Activated CD4-positive, alpha-beta T cell treated with anti-CD3 and anti-CD28 coated beads, Interleukin-2, Interleukin-4, amounts not matched to agents 100 ng/mL and 50 ng/mL, durations not matched to agents 16 hours and 8 hours (primary cell): Measurements from ENCODE around the gene SMIM11.
"Not testable (repeated sequence)": the region's sequence is repeated elsewhere in the genome, so short reads cannot be mapped to it uniquely, and the experiment has no call there.

ENCODE experiments used
- DNase-seq: peaks from one replicate; pipeline ENCODE4 v3.0.0-alpha.2; 2020; ENCODE audit warnings: low spot score

The SMIM11 gene, protein sequence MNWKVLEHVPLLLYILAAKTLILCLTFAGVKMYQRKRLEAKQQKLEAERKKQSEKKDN

GRCh38 chr21:34374940-34375618 lies at the start of gene SMIM11:
Gene SMIM11, plus strand, starts transcription at chr21:34375507. Its CDS starts 3,998 bp downstream, at chr21:34379505.
- not testable (repeated sequence) for DNase-seq

- no peak for DNase-seq
These were observed 45.3 kb upstream of the SMIM11 start for GRCh38 chr21:34330055-34330454.

DNA sequence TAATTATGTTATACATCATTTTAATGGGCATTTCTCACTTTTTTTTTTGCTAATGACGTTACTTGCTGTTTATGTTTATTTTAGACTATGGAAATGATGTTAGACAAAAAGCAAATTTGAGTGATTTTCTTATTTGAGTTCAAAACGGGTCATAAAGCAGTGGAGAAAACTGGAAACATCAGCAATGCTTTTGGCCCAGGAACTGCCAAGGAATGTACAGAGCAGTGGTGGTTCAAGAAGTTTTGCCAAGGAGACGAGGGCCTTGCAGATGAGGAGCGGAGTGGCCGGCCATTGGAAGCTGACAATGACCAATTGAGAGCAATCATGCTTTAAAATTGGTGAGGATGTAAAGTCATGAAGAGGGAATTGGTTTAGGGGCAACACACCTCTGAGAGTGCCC lies 43.6 kb upstream of the SMIM11 start:
- no peak for DNase-seq

GRCh38 chr21:34332347-34332746 lies 43.0 kb upstream of the SMIM11 start:
- DNase-seq, result no peak

DNA sequence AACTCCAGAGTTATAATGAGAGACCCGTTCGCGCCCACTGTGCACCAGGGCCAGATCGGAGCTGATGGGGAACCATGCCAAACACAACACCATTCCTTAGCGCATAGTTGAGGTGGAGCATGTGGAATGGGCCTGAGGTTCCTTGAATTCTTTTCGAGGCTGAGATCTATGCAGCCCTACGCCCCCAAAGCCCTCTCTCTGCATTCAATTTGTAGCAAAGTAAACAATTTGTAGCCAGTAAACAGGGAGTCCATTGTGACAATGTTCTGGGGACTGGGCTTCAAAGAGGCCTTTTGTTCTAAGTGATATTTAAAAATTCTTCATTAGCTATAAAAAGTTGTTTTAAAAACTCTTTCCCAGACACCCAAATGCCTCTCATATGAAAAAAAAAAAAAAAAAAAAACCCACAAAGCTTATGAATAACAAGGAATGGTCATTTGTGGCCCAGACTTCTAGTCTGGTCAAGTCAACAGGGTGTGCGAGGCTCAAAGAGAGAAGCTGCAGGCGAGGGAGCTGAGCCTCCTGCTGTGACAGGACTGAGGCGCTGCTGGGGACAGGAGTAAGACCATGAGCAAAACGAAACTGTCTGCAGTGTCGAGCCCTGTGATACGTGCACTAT lies 42.1 kb upstream of the SMIM11 start:
- no peak for DNase-seq

GRCh38 chr21:34335316-34335715 lies 40.0 kb upstream of the SMIM11 start:
- DNase-seq, result no peak

GRCh38 chr21:34336245-34336644 lies 39.1 kb upstream of the SMIM11 start:
- no peak for DNase-seq

DNA sequence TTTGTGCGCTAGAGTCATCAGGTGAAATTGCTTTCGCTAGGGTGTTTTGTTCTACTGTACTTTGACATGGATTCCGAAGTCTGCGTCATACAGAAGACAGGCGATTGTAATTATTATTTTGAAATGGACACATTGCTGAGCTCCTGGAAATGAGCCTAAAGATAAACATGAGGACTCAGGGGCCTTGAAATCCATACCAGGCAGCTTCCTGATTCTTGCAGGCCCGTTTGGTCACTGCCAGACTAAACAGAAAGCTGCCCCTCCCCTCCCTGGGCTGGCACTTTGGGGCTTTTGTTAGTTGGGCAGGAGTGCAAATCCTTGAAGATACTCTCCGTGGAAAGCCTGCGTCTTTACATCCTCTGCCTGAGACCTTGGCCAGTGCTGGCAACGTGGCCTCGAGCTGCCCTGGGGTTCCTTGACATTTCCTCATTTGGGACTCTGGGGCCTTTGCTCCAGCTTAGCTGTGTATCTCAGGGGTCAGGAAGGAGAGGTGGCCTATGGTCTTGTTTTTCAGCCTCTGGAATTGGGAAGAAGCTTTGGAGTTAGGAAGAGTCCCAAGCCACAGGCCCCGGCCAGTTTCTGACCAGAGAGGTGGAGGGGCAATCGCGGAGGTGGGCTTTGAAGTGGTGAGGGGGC lies 38.4 kb upstream of the SMIM11 start:
- DNase-seq, result no peak

DNA sequence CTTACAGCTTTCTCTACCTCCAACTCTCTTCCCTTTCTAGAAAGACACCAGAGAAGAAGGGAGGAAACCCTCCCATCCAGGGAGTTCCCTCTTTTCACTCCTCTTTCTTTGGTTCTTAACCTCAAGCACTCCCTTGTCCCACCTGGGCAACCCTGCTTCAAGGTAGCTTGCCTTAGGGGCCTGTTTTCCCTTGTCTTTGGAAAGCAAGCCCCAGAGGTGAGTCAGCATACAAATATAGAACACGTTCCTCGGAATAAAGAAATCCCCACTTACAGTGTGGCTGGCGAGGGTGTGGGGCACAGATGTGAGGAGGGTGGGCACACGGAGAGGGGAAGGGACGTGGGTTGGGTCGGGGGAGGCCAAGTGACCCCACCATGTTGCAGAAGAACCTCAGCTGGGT lies 37.6 kb upstream of the SMIM11 start:
- DNase-seq, result no peak

GRCh38 chr21:34338226-34338625 lies 37.1 kb upstream of the SMIM11 start:
- no peak for DNase-seq

- DNase-seq, result no peak
These were observed 35.2 kb upstream of the SMIM11 start for GRCh38 chr21:34340061-34340460.

DNA sequence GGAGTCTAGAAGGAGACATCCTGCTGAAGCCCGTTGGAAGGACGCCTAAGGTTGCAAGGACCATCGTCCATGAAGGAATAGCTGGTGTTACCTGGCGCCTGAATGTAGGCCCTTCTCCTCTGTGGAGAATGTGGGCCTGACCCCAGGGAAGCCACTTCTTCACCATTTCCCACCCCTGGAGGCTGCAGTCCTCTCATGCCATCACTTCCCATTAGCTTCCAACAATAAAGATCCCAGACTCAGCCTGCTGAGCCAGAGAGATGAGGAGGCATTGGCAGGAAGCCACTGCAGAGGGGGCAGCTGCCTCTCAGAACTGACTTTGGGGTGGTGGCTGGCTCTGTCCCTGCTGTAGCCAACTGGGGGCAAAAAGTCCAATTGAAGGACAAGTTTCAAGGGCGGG lies 32.8 kb upstream of the SMIM11 start:
- DNase-seq, result no peak

GRCh38 chr21:34343347-34343746 lies 32.0 kb upstream of the SMIM11 start:
- DNase-seq, result no peak

DNA sequence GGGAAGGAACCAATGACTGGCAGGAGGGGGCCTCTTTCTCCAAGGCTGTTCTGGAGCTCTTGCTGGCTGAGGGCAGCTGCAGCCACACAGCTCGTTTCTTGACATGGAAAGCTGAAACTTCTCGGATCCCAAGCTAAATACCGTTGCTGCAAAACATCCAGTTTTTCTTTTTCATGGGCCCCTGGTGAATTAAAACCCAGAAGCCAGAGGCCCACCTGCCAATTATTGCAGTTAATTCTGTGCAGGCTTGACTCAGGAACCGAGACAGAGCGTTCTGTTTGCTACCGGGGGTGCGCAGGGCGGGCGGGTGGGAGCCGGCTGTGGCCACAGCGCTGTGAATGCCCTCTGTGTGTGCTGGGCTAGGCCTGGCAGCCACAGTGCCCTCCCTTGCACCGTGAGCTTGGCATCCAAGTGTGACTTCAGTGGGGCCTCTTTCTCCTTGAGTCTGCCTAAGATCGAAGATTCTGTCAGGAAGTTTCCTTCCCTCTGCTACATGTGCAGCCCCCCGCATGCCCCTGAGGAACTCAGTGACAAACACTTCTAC lies 31.4 kb upstream of the SMIM11 start:
- no peak for DNase-seq

- no peak for DNase-seq
These were observed 30.7 kb upstream of the SMIM11 start for GRCh38 chr21:34344584-34344983.

- no peak for DNase-seq
These were observed 30.0 kb upstream of the SMIM11 start for GRCh38 chr21:34345091-34345871.

GRCh38 chr21:34345892-34346291 lies 29.4 kb upstream of the SMIM11 start:
- no peak for DNase-seq

DNA sequence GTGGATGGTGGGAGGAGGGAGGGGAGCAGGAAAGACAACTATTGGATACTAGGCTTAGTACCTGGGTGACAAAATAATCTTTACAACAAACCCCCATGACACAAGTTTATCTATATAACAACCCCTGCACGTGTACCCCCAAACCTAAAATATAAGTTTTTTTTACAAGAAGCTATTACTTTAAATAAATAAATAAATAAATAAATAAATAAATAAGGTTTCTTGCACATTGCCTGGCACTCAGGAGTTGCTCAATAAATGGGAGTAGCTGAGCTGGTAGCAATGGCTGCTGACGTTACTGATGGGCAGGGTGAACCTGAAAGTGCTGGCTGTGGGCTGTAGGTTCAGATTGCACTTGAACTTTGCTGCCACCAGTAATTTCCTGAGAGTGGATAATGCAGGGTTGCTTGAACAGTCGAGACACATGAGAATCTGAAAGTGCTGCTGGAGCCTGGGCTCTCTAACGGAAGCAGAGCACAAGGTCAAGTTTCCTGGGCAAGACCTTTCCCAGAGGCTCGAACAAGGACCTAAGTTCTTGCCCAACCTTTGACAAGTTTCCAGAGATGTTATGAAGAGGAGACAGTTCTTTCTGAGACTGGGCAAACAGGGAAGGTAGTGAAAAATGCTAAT lies 26.3 kb upstream of the SMIM11 start:
- DNase-seq, result no peak

GRCh38 chr21:34351786-34352241 lies 23.5 kb upstream of the SMIM11 start:
- DNase-seq, result peak; percentile 32

GRCh38 chr21:34352556-34352955 lies 22.8 kb upstream of the SMIM11 start:
- DNase-seq, result no peak

GRCh38 chr21:34353182-34353581 lies 22.1 kb upstream of the SMIM11 start:
- DNase-seq, result no peak

- DNase-seq, result no peak
These were observed 20.5 kb upstream of the SMIM11 start for GRCh38 chr21:34354836-34355235.
